NAMALWA (cell line): ENCODE data around the gene ING3.

Experiments used
- DNase-seq: peaks from one replicate; pipeline ENCODE4 v3.0.0-alpha.2; 2015; ENCODE audit warnings: low spot score

The ING3 gene

GRCh38 chr7:120950539-120951308, at the start of gene ING3:
Gene ING3, plus strand, starts transcription at chr7:120950777. Its CDS starts 120 bp downstream, at chr7:120950897.
- peak; percentile 100 for DNase-seq

GRCh38 chr7:120915314-120916105, 35.1 kb upstream of the ING3 start:
- no peak for DNase-seq

GRCh38 chr7:120916121-120916520, 34.5 kb upstream of the ING3 start:
- no peak for DNase-seq

GRCh38 chr7:120916538-120916937, 34.0 kb upstream of the ING3 start:
- DNase-seq: no peak

GRCh38 chr7:120919466-120919865, 31.1 kb upstream of the ING3 start:
- no peak for DNase-seq

- DNase-seq: no peak
These were observed 30.5 kb upstream of the ING3 start for GRCh38 chr7:120920034-120920433.

- no peak for DNase-seq
These were observed 29.8 kb upstream of the ING3 start for GRCh38 chr7:120920591-120921274.

- no peak for DNase-seq
These were observed 25.7 kb upstream of the ING3 start for GRCh38 chr7:120924837-120925236.

GRCh38 chr7:120925392-120925791, 25.2 kb upstream of the ING3 start:
- no peak for DNase-seq

GRCh38 chr7:120926943-120927346, 23.6 kb upstream of the ING3 start:
- no peak for DNase-seq

- DNase-seq: peak; percentile 30
These were observed 23.0 kb upstream of the ING3 start for GRCh38 chr7:120927454-120928103.

- no peak for DNase-seq
These were observed 19.3 kb upstream of the ING3 start for GRCh38 chr7:120931243-120931642.

GRCh38 chr7:120933475-120933874, 17.1 kb upstream of the ING3 start:
- no peak for DNase-seq

GRCh38 chr7:120939345-120939744, 11.2 kb upstream of the ING3 start:
- no peak for DNase-seq

GRCh38 chr7:120941064-120941463, 9.5 kb upstream of the ING3 start:
- DNase-seq: peak; percentile 52

- no peak for DNase-seq
These were observed 8.7 kb upstream of the ING3 start for GRCh38 chr7:120941856-120942255.

GRCh38 chr7:120942861-120943260, 7.7 kb upstream of the ING3 start:
- no peak for DNase-seq

GRCh38 chr7:120944826-120945562, 5.6 kb upstream of the ING3 start:
- DNase-seq: no peak

- DNase-seq: no peak
These were observed 2.6 kb upstream of the ING3 start for GRCh38 chr7:120947980-120948379.

GRCh38 chr7:120949393-120949911, 1.1 kb upstream of the ING3 start:
- no peak for DNase-seq

GRCh38 chr7:120949998-120950538, 509 bp upstream of the ING3 start:
- no peak for DNase-seq
